NCI-H446 (cell line): ENCODE measurements around the gene PANX2.
"Not testable (repeated sequence)": the region's sequence is repeated elsewhere in the genome, so short reads cannot be mapped to it uniquely, and the experiment has no call there.

Source experiments
- DNase-seq, 2 experiments: peaks; one replicate each; lab custom pipeline; 2025; lab: John Stamatoyannopoulos, UW

Gene PANX2, protein sequence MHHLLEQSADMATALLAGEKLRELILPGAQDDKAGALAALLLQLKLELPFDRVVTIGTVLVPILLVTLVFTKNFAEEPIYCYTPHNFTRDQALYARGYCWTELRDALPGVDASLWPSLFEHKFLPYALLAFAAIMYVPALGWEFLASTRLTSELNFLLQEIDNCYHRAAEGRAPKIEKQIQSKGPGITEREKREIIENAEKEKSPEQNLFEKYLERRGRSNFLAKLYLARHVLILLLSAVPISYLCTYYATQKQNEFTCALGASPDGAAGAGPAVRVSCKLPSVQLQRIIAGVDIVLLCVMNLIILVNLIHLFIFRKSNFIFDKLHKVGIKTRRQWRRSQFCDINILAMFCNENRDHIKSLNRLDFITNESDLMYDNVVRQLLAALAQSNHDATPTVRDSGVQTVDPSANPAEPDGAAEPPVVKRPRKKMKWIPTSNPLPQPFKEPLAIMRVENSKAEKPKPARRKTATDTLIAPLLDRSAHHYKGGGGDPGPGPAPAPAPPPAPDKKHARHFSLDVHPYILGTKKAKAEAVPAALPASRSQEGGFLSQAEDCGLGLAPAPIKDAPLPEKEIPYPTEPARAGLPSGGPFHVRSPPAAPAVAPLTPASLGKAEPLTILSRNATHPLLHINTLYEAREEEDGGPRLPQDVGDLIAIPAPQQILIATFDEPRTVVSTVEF

DNA sequence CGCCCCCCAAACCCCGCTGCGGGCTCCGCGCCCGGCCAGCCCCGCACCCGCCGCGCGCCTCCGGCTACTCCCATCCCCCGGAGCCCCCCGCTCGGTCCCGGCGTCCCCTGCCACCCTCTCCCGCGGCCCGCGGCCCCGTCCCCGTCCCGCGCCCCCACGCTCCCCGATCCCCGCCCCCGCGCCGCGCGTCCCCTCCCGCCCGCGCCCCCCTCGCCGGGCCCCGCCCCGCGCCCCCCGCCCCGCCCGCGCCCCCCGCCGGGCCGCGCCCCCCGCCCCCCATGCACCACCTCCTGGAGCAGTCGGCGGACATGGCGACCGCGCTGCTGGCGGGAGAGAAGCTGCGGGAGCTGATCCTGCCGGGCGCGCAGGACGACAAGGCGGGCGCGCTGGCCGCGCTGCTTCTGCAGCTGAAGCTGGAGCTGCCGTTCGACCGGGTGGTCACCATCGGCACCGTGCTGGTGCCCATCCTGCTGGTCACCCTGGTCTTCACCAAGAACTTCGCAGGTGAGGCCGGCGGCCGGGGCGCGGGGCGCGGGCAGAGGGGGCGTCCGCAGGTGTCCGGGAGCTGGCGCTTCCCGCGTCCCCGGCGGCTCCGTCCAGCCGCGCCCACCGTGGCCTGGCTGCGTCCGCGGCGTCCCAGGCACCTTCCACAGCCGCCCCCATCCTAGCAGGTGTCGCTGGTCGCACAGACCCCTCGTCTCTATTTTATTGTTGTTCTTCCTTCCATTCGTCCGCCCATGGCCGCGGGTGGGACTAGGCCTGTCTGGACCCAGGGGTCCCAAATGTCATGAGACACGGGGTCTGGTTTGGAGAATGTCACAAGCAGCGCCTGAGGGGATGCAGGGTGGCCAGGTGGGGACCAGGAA lies at the start of gene PANX2:
Gene PANX2 (plus strand): TSS at position 279 of the 866 bp plus-strand sequence. CDS start 0 bp downstream, at position 279.
- no peak for DNase-seq

GRCh38 chr22:50121202-50121740 lies 49.3 kb upstream of the PANX2 start:
- no peak for DNase-seq

DNA sequence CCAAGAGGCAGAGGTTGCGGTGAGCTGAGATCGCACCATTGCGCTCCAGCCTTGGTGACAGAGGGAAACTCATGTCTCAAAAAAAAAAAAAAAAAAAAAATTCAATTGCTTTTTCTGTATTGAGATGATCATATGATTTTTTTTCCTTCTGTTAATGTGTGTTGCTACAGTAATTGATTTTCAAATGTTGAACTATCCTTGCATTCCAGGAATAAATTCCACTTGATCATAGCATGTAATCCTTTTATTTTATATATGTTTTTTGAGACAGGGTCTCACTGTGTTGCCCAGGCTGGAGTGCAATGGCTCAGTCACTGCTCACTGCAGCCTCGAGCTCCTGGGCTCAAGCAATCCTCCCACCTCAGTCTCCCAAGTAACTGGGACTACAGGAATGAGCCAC lies 47.4 kb upstream of the PANX2 start:
- no peak for DNase-seq

GRCh38 chr22:50125029-50125428 lies 45.5 kb upstream of the PANX2 start:
- DNase-seq: no peak

DNA sequence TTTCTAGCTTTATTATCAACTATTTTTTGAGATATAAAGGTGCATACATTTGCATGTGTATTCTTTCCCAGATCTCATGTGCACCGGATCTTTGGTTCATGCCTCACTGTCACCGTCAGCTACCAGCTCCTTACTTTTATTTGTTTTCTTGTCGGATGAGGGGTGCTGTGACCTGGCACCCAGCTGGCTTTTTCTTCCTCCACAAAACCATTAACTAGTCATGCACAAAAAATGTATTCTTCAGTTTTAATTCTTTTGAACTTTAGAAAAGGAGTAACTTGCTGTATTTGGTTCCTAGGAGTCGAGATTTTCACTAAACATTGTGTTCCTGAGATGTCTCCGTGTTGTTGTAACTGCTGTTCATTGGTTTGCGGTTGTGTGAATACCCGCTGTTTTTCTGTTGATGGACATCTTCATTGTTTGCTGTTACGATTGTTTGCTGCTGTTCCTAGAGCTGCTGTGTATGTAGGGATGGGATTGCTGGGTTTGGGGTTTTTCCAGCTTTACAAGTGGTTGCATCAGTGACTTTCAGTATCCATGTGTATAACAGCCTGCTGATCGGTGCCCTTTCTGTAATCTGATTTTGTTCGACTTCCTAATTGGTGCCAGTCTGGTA lies 41.3 kb upstream of the PANX2 start:
- no peak for DNase-seq

GRCh38 chr22:50131894-50132293 lies 38.6 kb upstream of the PANX2 start:
- DNase-seq: no peak

- no peak for DNase-seq
Measured at GRCh38 chr22:50134481-50134880, 36.0 kb upstream of the PANX2 start.

- DNase-seq: peak; percentile 23 to 58
Measured at GRCh38 chr22:50136581-50137015, 33.9 kb upstream of the PANX2 start.

- DNase-seq: not testable (repeated sequence)
Measured at GRCh38 chr22:50137277-50137676, 33.3 kb upstream of the PANX2 start.

GRCh38 chr22:50138041-50138440 lies 32.5 kb upstream of the PANX2 start:
- no peak for DNase-seq

GRCh38 chr22:50138988-50139387 lies 31.5 kb upstream of the PANX2 start:
- DNase-seq: no peak

- DNase-seq: no peak
Measured at GRCh38 chr22:50139843-50140415, 30.6 kb upstream of the PANX2 start.

GRCh38 chr22:50140615-50141014 lies 29.9 kb upstream of the PANX2 start:
- DNase-seq: no peak

DNA sequence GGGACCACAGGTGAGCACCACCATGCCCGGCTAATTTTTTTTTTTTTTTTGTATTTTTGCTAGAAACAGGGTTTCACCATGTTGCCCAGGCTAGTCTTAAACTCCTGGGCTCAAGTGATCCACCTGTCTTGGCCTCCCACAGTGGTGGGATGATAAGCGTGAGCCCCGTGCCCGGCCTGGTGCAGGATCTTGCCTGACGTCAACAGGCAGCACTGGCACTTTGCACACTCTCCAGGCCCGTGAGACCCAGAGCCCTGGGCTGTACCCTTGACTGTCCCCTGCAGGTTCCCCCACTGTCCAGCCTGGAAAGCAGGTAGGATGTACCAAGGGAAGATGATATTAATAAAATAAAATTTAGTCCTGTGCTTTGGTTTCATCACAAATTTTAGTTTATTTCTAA lies 29.1 kb upstream of the PANX2 start:
- DNase-seq: no peak

DNA sequence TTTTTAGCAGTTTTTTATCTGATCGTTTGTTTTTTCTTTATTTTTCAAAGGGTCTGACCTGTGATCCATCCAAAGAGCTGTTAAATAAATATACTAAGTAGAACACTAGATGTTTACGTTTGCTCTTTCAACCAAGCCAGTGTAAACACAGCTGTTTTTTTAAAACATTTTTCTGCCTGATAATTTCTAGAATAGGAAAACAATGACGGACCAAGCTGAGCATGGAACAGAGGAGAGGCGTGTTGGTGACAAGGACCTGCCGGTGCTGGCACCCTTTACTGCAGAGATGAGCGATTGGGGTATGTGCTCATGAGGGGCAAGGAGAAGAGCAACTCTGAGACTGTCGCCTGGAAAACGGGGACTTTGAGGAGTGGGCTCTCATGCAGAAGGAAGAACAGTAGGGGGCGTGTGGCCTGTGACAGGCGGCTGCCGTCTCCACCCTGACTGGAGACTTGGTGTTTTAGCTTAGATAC lies 28.6 kb upstream of the PANX2 start:
- DNase-seq: no peak

- DNase-seq: no peak
Measured at GRCh38 chr22:50143096-50143495, 27.4 kb upstream of the PANX2 start.

DNA sequence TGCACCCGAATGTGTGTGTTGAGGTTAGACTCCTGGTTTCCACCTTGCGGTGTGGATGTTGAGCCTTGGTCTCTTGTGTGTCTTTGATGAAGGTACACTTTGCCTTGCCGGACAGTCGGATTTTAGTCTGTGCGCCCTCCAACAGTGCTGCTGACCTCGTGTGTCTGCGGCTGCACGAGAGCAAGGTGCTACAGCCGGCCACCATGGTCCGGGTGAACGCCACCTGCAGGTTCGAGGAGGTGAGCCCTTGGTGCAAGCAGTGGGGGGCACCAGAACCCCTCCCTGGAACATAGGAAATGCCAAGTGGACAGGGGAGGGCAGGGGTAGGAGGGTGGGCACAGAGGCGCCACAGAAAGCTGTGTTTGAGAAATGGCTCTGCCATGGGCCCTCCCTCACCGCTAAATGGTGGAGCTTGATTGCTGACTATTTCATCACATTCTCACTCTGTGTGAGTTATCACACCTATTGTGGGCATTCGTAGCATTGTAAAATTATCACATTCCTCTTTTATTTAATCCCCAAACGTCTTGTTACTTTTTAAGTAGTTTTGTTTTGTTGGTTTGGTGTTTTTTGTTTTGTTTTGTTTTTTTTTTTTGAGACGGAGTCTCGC lies 26.4 kb upstream of the PANX2 start:
- DNase-seq: no peak

GRCh38 chr22:50145721-50146438 lies 24.7 kb upstream of the PANX2 start:
- DNase-seq: no peak

GRCh38 chr22:50146439-50147238 lies 23.9 kb upstream of the PANX2 start:
- no peak for DNase-seq
